HFFc6 (cell line): ENCODE results near the gene SLC43A2. TPM values are rescaled to one million over a fixed set of nuclear protein-coding genes. Genes with fewer than 3 reads are reported as not detected.

Experiments used
- DNase-seq: peaks from one replicate; pipeline ENCODE4 v3.0.0-alpha.2; 2018
- H3K27ac Mint-ChIP-seq: 2 replicates; pipeline ENCODE4 v1.8.0; 2020; ENCODE audit warnings: mild to moderate bottlenecking, mixed read lengths
- H3K27me3 Mint-ChIP-seq: 2 replicates; pipeline ENCODE4 v1.8.0; 2021; ENCODE audit warnings: mild to moderate bottlenecking, moderate library complexity, mixed read lengths; ENCODE audit not compliant: insufficient read depth
- H3K36me3 Mint-ChIP-seq: 2 replicates; pipeline ENCODE4 v1.8.0; 2021; ENCODE audit warnings: low read depth, mixed read lengths
- H3K4me1 Mint-ChIP-seq: 2 replicates; pipeline ENCODE4 v1.8.0; 2020; ENCODE audit warnings: low read depth, mixed read lengths
- H3K4me3 Mint-ChIP-seq: 2 replicates; pipeline ENCODE4 v1.8.0; 2020; ENCODE audit warnings: mild to moderate bottlenecking, moderate library complexity, mixed read lengths
- H3K9me3 Mint-ChIP-seq: 2 replicates; pipeline ENCODE4 v1.8.0; 2020; ENCODE audit warnings: mild to moderate bottlenecking, mixed read lengths
- CTCF ChIP-seq: fragments of 200-600 bp; sonication (generic); IDR thresholded peaks from 2 replicates; pipeline ENCODE4 v1.5.0; 2021; ENCODE audit warnings: antibody characterized with exemption, mild to moderate bottlenecking
- total RNA-seq, 6 experiments: library from RNA; stranded (reverse); fragmentation: NEBNext Ultra II Directional; extraction: Animal tissue kit (Norgen Biotek cat#: 25700); gene quantifications; 2 replicates in 1 of 6; 3 replicates in 5 of 6; pipeline ENCODE4 v1.2.3, GENCODE V29; 2021

SLC43A2 gene
- total RNA-seq, 6 experiments from 2014 or later = 6.4 to 11.2 (median 6.9) TPM

- no peak for TF ChIP-seq CTCF
- DNase-seq = no peak
- Mint-ChIP-seq H3K36me3 (no peaks in the 10 kb centered on the region), H3K27ac (no peak overlapping the region), H3K9me3 (no peaks in the 10 kb centered on the region), H3K4me3 (no peak overlapping the region), H3K27me3 (peaks cover 3% of the 10 kb centered on the region), H3K4me1 (peaks cover 11% of the 10 kb centered on the region)
Observed at GRCh38 chr17:1640329-1641064, 11.9 kb upstream of the SLC43A2 start.

GRCh38 chr17:1639549-1640180 lies 11.0 kb upstream of the SLC43A2 start:
- no peak for DNase-seq
- H3K4me3 Mint-ChIP-seq = no peak overlapping the region
- H3K9me3 Mint-ChIP-seq = no peaks in the 10 kb centered on the region
- TF ChIP-seq CTCF = no peak
- peaks cover 4% of the 10 kb centered on the region for H3K27me3 Mint-ChIP-seq
- no peaks in the 10 kb centered on the region for H3K36me3 Mint-ChIP-seq
- H3K4me1 Mint-ChIP-seq = peaks cover 9% of the 10 kb centered on the region
- no peak overlapping the region for H3K27ac Mint-ChIP-seq

GRCh38 chr17:1638624-1639300 lies 10.1 kb upstream of the SLC43A2 start:
- Mint-ChIP-seq H3K9me3 (no peaks in the 10 kb centered on the region), H3K4me1 (peaks cover under 1% of the 10 kb centered on the region), H3K27me3 (peaks cover 7% of the 10 kb centered on the region), H3K4me3 (no peak overlapping the region), H3K36me3 (no peaks in the 10 kb centered on the region), H3K27ac (no peak overlapping the region)
- TF ChIP-seq CTCF = no peak
- no peak for DNase-seq

GRCh38 chr17:1638171-1638590 lies 9.5 kb upstream of the SLC43A2 start:
- no peak for TF ChIP-seq CTCF
- Mint-ChIP-seq H3K27ac (no peak overlapping the region), H3K9me3 (no peaks in the 10 kb centered on the region), H3K4me3 (no peak overlapping the region), H3K4me1 (no peaks in the 10 kb centered on the region; the same call in 1 of the 2 replicates), H3K36me3 (no peaks in the 10 kb centered on the region), H3K27me3 (peaks cover 7% of the 10 kb centered on the region)
- no peak for DNase-seq

GRCh38 chr17:1636732-1637285 lies 8.2 kb upstream of the SLC43A2 start:
- H3K4me1 Mint-ChIP-seq = no peaks in the 10 kb centered on the region; the same call in 1 of the 2 replicates
- H3K27ac Mint-ChIP-seq = no peak overlapping the region
- DNase-seq = no peak
- TF ChIP-seq CTCF = no peak
- no peak overlapping the region for H3K4me3 Mint-ChIP-seq
- peaks cover 8% of the 10 kb centered on the region for H3K27me3 Mint-ChIP-seq
- no peaks in the 10 kb centered on the region for H3K9me3 Mint-ChIP-seq
- no peaks in the 10 kb centered on the region for H3K36me3 Mint-ChIP-seq
